NCI-H1694 (cell line): ENCODE results near the gene IL15.
"Not testable (repeated sequence)": the region's sequence is repeated elsewhere in the genome, so short reads cannot be mapped to it uniquely, and the experiment has no call there.

Experiments
- DNase-seq: peaks from one replicate; lab custom pipeline; 2025; lab: John Stamatoyannopoulos, UW

IL15 gene

DNA sequence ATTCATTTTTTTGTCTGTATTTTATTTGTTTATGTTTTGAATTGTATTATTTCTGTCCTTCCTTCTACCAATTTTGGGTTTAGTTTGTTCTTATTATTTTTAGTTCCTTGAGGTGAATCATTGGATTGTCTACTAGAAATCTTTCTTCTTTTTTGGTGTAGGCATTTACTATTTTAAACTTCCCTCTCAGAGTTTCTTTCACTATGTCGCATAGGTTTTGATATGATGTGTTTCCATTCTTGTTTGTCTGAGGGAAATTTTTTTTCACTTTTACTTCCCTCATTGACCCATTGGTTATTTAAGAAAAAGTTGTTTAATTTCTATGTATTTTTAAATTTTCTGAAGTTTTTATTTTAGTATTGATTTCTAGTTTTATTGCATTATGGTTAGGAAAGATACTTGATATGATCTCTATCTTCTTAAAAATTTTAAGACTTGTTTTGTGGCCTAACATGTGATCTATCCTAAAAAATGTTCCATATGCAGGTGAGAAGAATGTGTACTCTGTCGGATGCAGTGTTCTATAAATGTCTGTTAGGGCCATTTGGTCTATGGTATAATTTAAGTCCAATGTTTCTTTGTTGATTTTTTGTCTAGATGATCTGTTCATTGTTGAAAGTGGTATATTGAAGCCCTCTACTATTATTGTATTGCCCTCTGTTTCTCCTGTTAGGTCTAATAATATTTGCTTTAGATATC lies 68.8 kb downstream of the IL15 start:
- DNase-seq: no peak

DNA sequence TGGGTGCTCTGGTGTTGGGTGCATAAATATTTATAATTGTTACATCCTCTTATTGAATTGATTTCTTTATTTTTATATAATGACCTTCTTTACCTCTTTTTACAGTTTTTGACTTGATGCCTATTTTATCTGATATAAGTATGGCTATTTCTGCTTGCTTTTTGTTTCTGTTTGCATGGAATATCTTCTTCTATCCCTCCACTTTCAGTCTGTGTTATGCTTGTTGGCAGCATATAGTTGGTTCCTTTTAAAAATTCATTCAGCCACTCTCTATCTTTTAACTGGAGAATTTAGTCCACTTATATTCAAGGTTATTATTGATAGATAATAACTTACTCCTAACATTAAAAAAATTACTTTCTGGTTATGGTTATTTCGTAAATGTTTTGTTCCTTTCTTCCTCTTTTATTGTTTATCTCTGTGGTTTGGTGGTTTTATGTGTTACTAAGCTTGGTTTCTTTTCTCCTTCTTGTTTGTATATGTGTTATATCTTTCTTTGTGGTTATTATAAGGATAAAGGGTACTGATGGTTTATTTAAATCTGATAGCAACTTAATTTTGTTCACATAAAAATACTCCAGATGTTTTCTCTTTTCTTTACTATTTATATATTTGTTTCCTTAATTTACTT lies 69.5 kb downstream of the IL15 start:
- DNase-seq: no peak

DNA sequence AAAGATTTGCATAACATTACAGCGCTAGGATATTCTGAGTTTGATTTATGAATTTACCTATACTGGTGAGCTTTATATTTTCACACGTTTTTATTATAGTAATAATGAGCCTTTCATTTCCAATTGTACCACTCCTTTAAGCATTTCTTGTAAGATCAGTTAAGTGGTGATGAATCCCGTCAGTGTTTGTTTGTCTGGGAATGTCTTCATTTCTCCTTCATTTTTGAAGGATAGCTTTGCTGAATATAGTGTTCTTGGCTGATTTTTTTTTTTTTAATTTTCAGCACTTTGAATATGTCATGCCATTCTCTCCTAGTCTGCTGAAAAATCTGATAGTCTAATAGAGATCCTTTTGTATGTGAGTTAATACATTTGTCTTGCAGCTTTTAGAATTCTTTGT lies 70.1 kb downstream of the IL15 start:
- no peak for DNase-seq

DNA sequence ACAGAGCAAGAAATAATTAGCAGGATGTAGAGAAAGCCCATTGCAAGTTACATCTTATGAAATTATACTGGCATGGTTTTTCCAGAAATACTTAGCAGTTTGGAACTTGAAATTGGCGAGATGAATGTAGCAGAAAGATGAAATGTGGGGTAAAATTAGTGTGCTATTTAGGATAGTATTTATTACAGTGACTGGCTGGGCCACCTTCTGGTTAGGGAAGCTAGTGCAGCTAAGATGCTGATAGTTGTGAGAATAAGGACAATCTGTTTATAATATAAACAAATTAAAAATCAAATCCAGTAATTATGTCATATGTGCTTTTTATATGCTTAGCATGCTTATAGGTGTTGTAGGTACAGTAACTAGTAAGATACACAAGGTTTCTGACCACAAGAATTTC lies 74.8 kb downstream of the IL15 start:
- no peak for DNase-seq

DNA sequence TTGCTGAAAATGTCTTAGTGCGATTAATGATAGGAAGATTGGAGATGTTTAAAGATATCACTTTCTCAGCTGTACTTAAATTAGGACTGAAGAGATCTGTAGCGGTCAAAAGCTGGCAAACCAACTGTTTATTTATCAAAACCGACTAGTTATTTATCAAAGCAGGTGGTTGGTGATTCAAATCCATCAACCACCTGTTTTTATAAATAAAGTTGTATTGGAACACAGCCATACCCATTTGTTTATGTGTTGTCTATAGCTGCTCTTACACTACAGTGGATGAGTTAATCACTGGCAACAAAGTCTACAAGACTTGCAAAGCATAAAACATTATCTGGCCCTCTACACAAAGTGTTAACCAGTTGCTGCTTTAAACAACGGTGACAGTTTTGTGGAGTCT lies 76.8 kb downstream of the IL15 start:
- DNase-seq: no peak

DNA sequence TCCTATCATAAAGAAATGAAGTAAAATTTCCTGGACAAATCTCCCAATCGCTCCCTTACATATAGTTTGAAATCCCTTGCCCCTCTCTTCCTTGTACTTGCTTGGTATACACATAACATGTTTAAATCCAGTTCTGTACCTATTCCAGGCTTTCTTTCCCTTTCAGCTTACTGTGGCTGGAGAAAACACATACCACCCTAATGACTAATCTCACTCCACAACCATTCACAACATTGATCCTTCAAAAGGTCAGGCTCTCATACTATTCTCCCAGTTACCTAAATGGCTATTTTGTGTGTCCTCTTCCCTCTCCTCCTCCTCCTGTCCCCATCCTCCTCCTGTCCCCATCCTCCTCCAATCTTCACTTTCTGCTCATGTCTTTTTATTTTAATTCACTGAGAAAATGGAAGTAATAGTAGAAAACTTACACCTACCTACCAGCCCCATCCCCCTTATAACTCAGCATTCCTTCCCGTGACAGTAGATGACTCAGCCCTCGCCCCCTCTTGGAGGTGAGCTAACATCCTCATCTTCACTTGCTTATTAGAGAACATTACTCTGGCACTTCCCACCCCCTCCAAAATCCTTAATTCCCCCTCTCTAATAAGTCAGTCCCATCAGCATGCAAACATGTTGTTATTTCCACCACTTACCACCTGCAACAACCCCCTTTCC lies 77.5 kb downstream of the IL15 start:
- no peak for DNase-seq

DNA sequence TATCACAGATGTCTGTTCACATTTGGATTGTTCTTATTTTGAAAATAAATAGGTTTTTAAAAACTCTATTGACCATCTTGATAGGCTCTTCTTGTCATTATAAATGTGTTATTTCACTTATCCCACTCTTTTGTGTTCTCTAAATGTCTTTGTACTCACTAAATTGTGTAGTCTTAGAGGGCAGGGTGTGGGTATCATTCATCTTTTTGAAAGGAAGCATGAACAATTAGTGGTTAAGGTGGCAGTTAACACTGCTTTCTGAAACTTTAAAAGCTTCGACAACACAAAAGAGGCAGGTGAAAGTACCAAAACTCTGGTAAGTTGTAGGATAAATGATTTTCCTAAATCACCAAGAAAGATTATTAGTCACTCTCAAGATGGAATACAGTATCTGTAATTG lies 83.2 kb downstream of the IL15 start:
- DNase-seq: no peak

DNA sequence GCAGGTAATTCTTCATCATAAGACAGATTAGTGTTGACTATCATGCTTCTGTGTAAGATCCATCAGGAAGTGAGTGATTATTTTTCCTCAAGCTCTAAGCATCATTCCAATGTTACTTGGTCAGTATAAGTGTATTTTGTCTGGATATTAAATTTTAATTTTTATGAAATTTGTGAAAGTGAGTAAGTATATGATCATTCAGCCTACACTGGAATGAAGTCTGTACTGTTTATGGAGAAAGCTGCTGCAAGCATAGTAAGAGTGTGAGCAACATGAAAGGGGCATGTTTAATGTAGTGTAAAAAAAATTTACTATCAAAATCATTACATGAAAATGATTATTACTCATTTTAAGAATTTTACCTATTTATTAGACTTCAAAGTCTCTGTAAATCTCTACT lies 84.8 kb downstream of the IL15 start:
- no peak for DNase-seq

DNA sequence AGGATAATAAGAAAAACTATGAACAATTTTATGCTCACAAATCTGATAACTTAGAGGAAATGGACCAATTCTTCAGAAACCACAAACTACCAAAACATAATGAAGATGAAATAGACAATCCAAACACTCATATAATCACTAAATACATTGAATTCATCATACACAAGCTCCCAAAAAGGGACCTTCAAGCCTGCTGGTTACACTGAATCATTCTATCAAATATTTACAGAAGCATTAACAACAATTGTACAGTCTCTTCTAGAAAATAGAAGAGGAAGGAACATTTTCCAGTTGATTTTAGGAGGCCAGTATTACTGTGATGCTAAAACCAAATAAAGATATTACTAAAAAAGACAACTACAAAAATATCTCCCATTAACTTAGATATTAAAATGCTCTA lies 88.3 kb downstream of the IL15 start:
- DNase-seq: no peak

DNA sequence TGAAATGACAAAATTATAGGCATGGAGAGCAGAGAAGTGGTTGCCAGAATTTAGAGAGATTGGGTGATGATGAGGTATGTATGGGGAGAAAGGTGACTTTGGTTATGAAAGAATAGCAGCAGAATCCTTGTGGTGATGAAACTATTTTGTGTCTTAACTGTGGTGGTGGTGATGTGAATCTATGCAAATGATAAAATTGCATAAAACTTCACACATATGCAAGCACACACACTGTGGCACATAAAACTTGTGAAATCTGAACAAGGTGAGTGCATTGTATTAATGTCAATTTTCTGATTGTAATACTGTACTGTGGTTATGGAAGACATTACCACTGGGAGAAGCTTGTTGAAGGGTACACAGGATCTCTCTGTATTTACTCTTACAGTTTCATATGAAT lies 91.0 kb downstream of the IL15 start:
- DNase-seq: no peak

DNA sequence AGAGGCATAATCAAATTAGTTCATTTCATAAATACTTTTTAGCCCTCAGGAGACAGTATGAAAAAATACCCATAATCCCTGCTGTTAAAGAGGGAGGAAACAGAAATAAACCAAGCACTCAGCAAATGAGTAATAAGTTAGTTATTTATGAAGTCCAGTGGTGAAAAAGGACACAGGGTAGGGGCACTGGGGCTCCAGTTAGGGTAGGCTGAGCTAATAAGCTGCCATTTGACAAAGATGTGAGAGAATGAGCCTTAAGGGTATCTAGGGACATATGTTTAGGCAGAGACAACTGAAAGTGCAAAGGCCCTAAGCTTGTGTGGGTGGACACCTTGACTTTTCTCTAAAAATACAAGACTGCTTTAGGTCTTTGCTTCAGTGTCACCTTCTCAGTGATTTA lies 94.4 kb downstream of the IL15 start:
- DNase-seq: no peak

DNA sequence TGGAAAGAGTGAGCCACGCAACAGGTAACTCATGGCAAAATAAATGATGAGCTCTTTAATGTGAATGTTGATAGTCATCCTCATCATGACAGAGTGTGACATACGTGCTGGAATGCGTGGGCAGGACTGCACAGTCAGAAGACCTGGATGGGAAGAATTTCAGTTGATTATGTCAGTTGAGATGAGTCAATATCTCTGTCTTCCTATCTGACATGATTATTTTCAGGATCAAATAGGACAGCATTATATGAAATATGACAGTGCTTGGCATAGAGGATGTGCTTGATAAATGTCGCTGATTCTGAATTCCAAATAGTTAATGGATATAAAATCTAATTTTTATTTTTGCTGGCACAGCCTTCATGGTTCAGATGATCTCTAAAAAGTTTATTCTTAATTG lies 95.1 kb downstream of the IL15 start:
- no peak for DNase-seq

DNA sequence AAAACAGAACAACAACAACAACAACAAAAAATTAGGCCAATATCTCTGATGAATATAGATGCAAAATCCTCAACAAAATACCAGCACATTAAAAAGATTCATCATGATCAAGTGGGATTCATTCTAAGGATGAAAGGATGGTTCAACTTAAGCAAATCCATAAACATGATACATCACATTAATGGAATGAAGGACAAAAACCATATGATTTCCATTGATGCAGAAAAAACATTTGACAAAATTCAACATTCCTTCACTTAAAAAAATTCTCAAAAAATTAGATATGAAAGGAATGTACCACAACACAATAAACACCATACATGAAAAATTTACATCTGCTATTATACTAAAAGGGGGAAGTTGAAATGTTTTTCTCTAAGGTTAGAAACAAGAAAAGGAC lies 103.3 kb downstream of the IL15 start:
- no peak for DNase-seq

DNA sequence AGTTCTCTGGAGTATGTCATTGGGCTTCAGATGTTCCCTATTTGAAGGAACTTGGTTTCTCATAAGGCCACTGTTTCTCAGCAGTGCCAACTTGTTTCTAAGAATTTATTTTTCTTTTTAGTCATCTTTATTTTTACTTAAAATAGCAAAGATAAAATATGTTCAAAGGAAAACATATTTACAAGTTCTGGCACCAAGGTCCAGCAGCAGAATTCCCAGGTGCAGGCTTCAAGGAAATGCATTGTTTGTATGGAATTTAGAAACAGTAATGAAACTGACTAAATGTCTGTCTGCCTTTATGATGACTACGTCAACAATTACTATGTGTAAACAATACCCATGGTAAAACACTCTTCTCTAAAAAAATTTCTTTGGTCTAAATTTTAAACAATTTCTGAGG lies 109.6 kb downstream of the IL15 start:
- DNase-seq: no peak

DNA sequence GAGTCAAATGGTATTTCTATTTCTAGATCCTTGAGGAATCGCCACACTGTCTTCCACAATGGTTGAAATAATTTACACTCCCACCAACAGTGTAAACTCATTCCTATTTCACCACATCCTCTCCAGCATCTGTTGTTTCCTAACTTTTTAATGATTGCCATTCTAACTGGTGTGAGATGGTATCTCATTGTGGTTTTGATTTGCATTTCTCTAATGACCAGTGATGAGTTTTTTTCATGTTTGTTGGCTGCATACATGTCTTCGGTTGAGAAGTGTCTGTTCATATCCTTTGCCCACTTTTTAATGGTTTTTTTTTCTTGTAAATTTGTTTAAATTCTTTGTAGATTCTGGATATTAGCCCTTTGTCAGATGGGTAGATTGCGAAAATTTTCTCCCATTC lies 115.4 kb downstream of the IL15 start:
- DNase-seq: not testable (repeated sequence)

DNA sequence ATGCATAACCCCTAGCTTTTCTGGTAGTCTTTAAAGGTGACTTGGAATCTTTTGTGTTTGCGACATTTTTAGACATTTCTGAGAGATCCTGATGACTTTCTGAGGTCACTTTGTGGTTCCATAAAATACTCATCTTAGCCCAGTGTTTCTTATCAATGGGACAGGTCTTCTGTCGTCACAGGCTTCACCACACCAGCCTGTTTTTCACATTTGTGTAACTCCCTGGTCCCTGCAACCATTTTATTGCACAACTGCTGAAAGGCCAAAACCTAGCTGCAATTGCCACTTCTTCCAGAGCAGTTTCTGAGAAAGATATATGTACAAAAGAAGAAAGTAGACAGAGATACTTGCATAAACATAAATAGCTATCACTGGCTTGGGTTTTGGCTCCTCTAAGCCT lies 120.9 kb downstream of the IL15 start:
- DNase-seq: no peak

DNA sequence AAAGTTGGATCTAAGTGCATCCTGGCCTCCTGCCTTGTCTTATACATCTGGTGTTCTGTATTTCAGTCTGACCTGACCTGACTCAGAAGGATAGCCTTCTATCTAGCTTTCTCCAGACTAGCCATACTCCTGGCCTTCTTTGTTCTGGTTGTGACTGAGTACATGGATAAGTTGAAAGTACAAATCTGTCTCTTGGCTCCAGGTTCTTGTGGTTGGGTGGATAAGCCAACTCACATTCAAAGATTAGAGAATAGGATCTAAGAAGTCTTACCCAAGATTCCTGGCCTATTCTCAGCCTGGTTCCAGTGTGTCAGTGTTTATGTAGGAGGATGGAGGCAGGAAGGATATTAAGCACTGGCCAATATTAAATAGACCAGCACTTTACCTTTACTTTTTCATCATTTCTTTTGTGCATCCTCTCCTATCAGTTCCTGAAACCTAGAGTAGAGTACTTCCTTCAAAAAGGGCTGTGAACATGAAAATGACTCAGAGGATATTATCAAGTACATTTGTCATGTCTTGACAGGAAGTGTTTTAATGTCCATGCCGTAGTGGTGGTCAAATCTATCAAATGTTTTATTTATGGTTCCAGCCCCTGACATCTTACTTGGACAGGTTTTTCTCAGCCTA lies 123.5 kb downstream of the IL15 start:
- no peak for DNase-seq

DNA sequence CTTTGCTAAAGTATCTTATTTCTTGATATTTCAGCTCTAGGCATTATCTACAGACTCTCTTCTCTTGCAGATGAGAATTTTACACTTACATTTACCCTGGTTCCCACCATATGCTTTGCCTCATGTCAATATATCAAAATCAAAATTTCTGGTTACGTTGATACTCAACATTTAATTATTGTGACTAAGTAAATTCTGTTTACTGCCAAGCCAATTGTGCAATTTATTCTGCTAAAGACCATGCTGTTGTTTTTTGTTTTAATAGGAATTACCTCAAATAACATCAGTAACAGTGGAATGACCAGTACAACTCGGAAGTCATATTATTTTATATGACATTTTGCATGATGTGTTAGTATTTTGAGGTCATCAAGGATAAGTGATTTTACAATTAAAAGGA lies 125.5 kb downstream of the IL15 start:
- no peak for DNase-seq

DNA sequence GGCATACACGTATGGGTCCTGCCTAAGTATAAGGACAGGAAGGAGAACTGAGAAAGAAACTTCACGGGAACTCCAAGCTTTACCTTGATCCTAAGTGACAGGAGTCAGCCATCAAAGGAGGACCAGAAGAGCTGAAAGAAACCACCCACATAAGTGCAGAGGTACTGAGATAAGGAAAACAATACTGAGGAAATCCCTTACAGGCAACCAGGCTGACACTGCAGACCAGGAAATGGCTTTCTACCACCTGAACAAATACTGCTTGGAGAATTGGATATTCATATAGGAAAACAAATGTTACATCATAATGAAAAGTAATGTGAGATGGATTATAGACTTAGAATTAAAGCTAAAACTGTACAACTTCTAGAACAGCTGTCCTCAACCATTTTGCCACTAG lies 127.0 kb downstream of the IL15 start:
- no peak for DNase-seq

DNA sequence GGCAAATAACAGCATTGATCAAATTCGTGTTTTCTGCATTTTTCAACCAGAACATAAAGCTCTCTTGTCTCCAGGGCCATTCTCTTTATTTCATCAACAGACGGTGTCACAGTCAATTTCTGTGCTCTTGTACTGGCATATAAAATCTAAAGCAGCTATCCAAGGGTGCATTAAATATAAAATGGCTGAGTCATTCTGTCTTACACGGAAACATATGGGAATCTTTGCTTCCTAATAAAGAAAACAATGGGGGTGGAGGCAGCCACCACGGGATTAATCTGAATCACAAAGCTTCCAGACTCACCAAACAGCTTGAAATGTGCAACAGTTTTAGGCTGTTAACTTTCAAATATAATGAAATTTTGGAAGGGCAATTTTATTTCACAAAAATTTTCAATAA lies 132.6 kb downstream of the IL15 start:
- no peak for DNase-seq

DNA sequence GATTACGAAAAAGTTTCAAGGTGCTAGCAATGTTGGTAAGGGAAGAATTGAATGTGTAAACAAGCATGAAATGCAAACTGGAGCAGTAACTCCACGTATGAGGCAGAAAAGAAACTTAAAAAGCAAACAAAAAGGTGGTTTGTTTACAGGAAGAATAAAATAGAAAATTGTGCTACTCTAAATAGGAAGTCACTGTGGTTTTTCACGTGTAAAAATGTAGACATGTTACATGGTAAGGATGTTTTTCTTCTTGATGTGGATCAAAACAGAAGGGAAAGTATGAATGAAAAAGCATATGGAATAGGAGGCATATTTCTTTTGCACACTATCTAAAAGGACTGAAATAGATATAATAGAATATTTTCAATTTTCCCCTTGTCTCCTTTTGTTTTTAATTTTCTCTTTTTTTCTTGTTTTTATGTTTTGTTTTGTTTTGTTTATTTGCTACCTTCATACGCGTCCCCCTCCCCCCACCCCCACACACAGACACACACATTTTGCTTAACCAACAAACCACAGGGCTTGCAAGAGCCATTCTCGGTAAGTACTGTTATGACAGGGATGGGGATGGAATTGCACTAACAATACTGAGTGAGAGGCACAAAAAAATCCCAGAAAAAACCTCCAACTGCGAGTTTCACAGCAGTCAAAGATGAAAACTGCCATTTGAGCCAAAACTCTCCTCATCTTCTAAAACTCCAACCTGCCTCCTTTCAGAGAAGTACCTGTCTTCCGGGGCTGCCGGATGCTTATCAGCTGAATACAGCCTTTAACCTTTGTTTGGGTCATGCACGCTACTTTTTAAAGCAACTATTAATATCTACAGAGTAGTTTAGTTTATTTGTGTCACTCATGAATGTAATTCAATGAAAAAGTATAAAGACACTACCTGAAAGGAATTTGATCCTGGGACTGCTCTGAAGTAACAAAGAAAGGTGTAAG lies 135.8 kb downstream of the IL15 start:
- no peak for DNase-seq

DNA sequence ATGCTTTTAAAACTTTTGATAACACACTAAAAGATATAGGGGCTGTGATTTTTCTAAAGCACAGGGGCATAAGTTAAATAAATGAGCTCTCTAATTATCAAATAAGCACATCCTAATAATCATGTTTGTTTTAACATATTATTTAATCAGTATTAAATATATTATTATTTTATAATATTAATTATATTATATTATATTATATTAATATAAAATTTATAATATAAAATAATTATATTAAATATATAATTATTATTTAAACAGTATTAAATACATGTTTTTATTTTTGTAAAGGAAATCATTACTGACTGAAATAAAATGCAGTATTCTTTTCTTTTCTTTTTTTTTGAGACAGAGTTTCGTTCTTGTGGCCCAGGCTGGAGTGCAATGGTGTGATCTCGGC lies 136.5 kb downstream of the IL15 start:
- no peak for DNase-seq
